ENCODE measurements around the gene ELOB. TPM values are rescaled to one million over a fixed set of nuclear protein-coding genes. Genes with fewer than 3 reads are reported as not detected.

ELOB gene
- total RNA-seq, 1 experiment from 2014 or later: 319 TPM

- H3K4me3 Mint-ChIP-seq: peak overlapping the region; percentile 96 to 99
- Histone ChIP-seq H3K4me2 (ENCODE audit: insufficient read depth, insufficient read length, low read length) (peak overlapping the region; percentile 98), H2BK5ac (ENCODE audit: insufficient read length, low read length) (no peak overlapping the region), H4K20me1 (ENCODE audit: control insufficient read depth, insufficient read depth, insufficient read length) (no peaks in the 10 kb centered on the region), H3K56ac (ENCODE audit: insufficient read length, low read depth, low read length) (no peak overlapping the region), H3K4ac (ENCODE audit: low read depth, low read length) (no peak overlapping the region), H2BK15ac (ENCODE audit: low read depth, low read length) (no peak overlapping the region), H3K9me3 (ENCODE audit: control insufficient read depth, low read depth, low read length) (no peaks in the 10 kb centered on the region), H3K14ac (ENCODE audit: insufficient read depth, low read length) (peak overlapping the region; percentile 84; the same call in 1 of the 2 replicates), H3K4me1 (ENCODE audit: insufficient read depth, low read length) (no peaks in the 10 kb centered on the region), H4K91ac (ENCODE audit: insufficient read length, low read depth, low read length) (no peak overlapping the region), H2BK20ac (ENCODE audit: low read depth, low read length, poor library complexity, severe bottlenecking) (no peak overlapping the region), H3K79me2 (ENCODE audit: insufficient read depth, low read length) (peaks cover 9% of the 10 kb centered on the region; the same call in 1 of the 2 replicates), H2AFZ (ENCODE audit: low read length) (no peak overlapping the region), H3K27me3 (ENCODE audit: insufficient read depth, low read length) (no peaks in the 10 kb centered on the region), H3T11ph (ENCODE audit: low read length) (no peak overlapping the region), H3K23me2 (ENCODE audit: insufficient read length, low read depth, low read length, poor library complexity, severe bottlenecking) (peaks cover 14% of the 10 kb centered on the region), H3K27ac (ENCODE audit: insufficient read length, low read depth, low read length) (no peak overlapping the region), H4K5ac (ENCODE audit: insufficient read length, low read depth, low read length) (no peak overlapping the region), H3K23ac (ENCODE audit: insufficient read length, low read depth, low read length) (no peak overlapping the region), H2BK12ac (ENCODE audit: insufficient read length, low read depth, low read length) (no peak overlapping the region), H2BK120ac (ENCODE audit: low read depth, low read length, poor library complexity, severe bottlenecking) (no peak overlapping the region), H4K8ac (replicated peaks; ENCODE audit: insufficient read length, low read depth, low read length) (no peak overlapping the region), H3K79me1 (ENCODE audit: insufficient read depth, low read depth, low read length, poor library complexity, severe bottlenecking) (peaks cover 6% of the 10 kb centered on the region), H3K18ac (ENCODE audit: insufficient read length, low read depth, low read length) (no peak overlapping the region), H3K9ac (ENCODE audit: extremely low read depth, insufficient read length, low read length) (peak overlapping the region; percentile 77), H2AK5ac (ENCODE audit: insufficient read length, low read length) (no peak overlapping the region)
- H3K4me1 Mint-ChIP-seq: peaks cover 26 to 34% of the 10 kb centered on the region in 2 experiments
- H3K9me3 Mint-ChIP-seq: peaks cover 0 to 3% of the 10 kb centered on the region in 2 experiments; a peak in 3 of 5 replicates
- WGBS (ENCODE audit: extremely low coverage, insufficient read length, low lambda C conversion rate): no CpG with 5 or more reads among the region's 11 CpGs
- TF ChIP-seq, protein P1, sequence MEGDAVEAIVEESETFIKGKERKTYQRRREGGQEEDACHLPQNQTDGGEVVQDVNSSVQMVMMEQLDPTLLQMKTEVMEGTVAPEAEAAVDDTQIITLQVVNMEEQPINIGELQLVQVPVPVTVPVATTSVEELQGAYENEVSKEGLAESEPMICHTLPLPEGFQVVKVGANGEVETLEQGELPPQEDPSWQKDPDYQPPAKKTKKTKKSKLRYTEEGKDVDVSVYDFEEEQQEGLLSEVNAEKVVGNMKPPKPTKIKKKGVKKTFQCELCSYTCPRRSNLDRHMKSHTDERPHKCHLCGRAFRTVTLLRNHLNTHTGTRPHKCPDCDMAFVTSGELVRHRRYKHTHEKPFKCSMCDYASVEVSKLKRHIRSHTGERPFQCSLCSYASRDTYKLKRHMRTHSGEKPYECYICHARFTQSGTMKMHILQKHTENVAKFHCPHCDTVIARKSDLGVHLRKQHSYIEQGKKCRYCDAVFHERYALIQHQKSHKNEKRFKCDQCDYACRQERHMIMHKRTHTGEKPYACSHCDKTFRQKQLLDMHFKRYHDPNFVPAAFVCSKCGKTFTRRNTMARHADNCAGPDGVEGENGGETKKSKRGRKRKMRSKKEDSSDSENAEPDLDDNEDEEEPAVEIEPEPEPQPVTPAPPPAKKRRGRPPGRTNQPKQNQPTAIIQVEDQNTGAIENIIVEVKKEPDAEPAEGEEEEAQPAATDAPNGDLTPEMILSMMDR (conservative IDR thresholded peaks at IDR 0.05): no peak
- peaks cover 16 to 58% (median 47%) of the 10 kb centered on the region in 3 experiments for H3K36me3 Mint-ChIP-seq (ENCODE audit: insufficient read depth in 1 of 3, low read depth in 3 of 3)
- peak overlapping the region; percentile 94 to 97 (median 97) for H3K27ac Mint-ChIP-seq
- no peak for DNase-seq
- H3K27me3 Mint-ChIP-seq (ENCODE audit: low read depth): peaks cover 4% of the 10 kb centered on the region
These were observed 1.1 kb downstream of the ELOB start for GRCh38 chr16:2775765-2776499.
